NCI-H146 treated with DMSO at 0.1 percent for 48 hours (cell line): ENCODE results near the gene DISC1.
"Not testable (repeated sequence)": the region's sequence is repeated elsewhere in the genome, so short reads cannot be mapped to it uniquely, and the experiment has no call there.

Source experiments
- DNase-seq: peaks from one replicate; lab custom pipeline; 2025; ENCODE audit not compliant: unreplicated experiment; lab: John Stamatoyannopoulos, UW

The DISC1 gene

GRCh38 chr1:231666937-231667608 is 40.5 kb downstream of the DISC1 start:
- DNase-seq: no peak

GRCh38 chr1:231667896-231668506 is 41.4 kb downstream of the DISC1 start:
- DNase-seq: no peak

- DNase-seq: no peak
Observed at GRCh38 chr1:231668826-231669225, 42.2 kb downstream of the DISC1 start.

GRCh38 chr1:231669864-231670621 is 43.5 kb downstream of the DISC1 start:
- not testable (repeated sequence) for DNase-seq

- no peak for DNase-seq
Observed at GRCh38 chr1:231670755-231671154, 44.2 kb downstream of the DISC1 start.

- no peak for DNase-seq
Observed at GRCh38 chr1:231674575-231674974, 48.0 kb downstream of the DISC1 start.

- DNase-seq: no peak
Observed at GRCh38 chr1:231676487-231676886, 49.9 kb downstream of the DISC1 start.

- no peak for DNase-seq
Observed at GRCh38 chr1:231677442-231677841, 50.9 kb downstream of the DISC1 start.

- no peak for DNase-seq
Observed at GRCh38 chr1:231678011-231678432, 51.4 kb downstream of the DISC1 start.

GRCh38 chr1:231679109-231679508 is 52.5 kb downstream of the DISC1 start:
- no peak for DNase-seq

- no peak for DNase-seq
Observed at GRCh38 chr1:231681006-231681405, 54.4 kb downstream of the DISC1 start.

GRCh38 chr1:231682779-231683178 is 56.2 kb downstream of the DISC1 start:
- DNase-seq: no peak

GRCh38 chr1:231683439-231684165 is 57.0 kb downstream of the DISC1 start:
- DNase-seq: peak; percentile 97

GRCh38 chr1:231684356-231685244 is 58.0 kb downstream of the DISC1 start:
- peak; percentile 98 for DNase-seq

- DNase-seq: no peak
Observed at GRCh38 chr1:231686384-231686783, 59.8 kb downstream of the DISC1 start.

GRCh38 chr1:231688989-231689388 is 62.4 kb downstream of the DISC1 start:
- no peak for DNase-seq

- DNase-seq: no peak
Observed at GRCh38 chr1:231690059-231690458, 63.5 kb downstream of the DISC1 start.

- DNase-seq: no peak
Observed at GRCh38 chr1:231691618-231692259, 65.1 kb downstream of the DISC1 start.

GRCh38 chr1:231693361-231694074 is 66.9 kb downstream of the DISC1 start:
- no peak for DNase-seq
